GM19397 (cell line): ENCODE results near the gene CNOT4.
"Not testable (repeated sequence)": the region's sequence is repeated elsewhere in the genome, so short reads cannot be mapped to it uniquely, and the experiment has no call there.

Source experiments
- ATAC-seq: cut with Tn5 transposase; IDR thresholded peaks from one replicate; pipeline ENCODE4 v1.9.1; 2021; ENCODE audit warnings: mild to moderate bottlenecking, moderate library complexity; ENCODE audit not compliant: unreplicated experiment

CNOT4 gene

DNA sequence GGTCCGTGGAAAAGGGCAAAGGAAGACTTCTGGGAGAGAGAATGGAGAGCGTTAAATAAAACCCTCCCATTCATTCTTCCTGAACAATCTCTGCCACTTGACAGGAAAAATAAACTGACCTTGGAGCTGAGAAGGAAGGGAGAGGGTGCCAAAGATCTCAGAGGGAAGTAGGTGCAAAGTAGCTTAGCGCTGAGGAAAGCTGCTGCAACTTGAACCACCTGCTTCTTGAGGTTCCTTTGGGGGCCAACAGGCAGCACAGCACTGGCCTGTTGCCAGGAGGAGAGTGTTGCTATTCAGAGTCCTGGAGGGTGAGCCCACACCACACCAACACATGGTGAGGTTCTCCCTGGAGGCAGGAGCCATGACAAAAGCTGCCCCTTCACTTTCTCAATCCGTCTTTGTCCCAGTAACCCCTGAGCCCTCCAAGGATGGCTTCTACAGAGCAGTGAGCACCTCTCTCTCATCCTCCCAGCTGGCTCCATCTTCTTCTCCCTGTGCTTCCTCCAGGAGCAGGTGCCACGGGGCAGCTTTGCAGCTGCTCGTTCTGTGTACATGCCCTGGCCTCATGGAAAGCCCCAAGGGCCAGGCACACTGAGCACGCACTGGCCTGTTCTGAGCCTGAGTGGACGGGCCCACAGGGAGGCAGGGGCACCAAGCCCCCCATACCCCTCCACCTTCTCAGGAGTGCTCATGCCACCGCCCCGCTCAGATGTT is 174.9 kb downstream of the CNOT4 start:
- no peak for ATAC-seq

- no peak for ATAC-seq
Observed at GRCh38 chr7:135333946-135334345, 176.0 kb downstream of the CNOT4 start.

GRCh38 chr7:135333200-135333599 is 176.7 kb downstream of the CNOT4 start:
- no peak for ATAC-seq

- ATAC-seq: no peak
Observed at GRCh38 chr7:135330088-135330487, 179.8 kb downstream of the CNOT4 start.

GRCh38 chr7:135328526-135328925 is 181.4 kb downstream of the CNOT4 start:
- no peak for ATAC-seq

- no peak for ATAC-seq
Observed at GRCh38 chr7:135328053-135328452, 181.8 kb downstream of the CNOT4 start.

DNA sequence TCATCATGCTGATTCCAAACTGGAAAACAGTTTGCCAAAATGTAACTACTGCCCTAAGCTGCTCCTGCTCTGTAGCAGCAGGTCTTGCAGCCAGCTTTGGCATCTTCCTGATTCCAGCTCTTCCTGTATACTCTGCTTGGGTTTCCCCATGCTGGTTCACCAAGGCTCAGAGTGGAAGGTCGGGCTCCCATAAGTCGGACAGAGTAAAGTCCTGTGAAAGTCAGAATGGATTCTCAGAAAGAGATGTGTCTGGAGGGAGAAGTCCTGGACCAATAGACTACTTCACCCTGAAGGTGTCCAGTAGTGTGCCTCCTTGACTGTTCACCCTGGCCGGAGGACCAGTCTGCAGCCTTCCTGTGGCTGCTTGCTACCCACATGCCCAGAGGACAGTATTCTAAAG is 182.4 kb downstream of the CNOT4 start:
- ATAC-seq: no peak

DNA sequence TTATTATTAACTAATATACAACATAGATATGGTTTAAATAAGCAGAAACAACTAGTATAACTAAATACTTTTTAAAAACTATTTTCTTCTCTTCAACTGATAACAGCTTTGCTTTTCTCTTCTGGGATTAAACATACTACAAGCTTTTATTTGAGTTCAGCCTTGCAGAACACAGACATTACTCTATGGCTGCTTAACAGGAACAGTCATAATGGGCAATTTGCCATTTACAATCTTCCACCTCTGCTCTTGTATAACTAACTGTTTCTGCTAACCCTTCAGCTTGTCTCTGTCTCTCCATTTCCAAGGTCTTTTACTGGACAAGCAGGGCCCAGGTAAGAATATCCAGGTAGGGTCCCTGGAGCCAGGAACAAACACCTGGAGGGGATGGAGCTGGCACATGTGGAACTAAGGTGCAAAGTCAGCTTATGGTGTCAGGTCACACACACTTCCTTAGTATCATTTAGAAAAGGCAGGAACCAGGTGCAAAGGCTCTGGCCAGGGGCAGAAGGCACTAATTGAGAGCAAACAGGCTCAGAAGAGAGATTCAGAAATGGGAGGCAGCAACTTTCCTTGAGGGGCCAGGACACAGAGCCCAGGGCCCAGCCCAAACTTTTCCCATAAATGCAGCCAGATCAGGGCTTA is 183.1 kb downstream of the CNOT4 start:
- ATAC-seq: no peak

GRCh38 chr7:135322571-135323340 is 187.1 kb downstream of the CNOT4 start:
- no peak for ATAC-seq

GRCh38 chr7:135321556-135321955 is 188.3 kb downstream of the CNOT4 start:
- no peak for ATAC-seq

DNA sequence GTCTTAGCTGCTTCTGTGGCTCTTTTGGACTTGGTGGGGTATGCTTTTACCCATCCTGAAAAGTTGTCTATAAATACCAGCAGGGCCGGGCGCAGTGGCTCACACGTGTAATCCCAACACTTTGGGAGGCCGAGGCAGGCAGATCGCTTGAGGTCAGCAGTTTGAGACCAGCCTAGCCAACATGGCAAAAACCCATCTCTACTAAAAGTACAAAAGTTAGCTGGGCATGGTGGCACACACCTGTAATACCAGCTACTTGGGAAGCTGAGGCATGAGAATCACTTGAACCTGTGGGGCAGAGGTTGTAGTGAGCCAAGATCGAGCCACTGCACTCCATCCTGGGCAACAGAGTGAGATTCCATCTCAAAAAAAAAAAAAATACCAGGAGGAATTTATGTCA is 188.9 kb downstream of the CNOT4 start:
- not testable (repeated sequence) for ATAC-seq

- ATAC-seq: no peak
Observed at GRCh38 chr7:135320268-135320667, 189.6 kb downstream of the CNOT4 start.

DNA sequence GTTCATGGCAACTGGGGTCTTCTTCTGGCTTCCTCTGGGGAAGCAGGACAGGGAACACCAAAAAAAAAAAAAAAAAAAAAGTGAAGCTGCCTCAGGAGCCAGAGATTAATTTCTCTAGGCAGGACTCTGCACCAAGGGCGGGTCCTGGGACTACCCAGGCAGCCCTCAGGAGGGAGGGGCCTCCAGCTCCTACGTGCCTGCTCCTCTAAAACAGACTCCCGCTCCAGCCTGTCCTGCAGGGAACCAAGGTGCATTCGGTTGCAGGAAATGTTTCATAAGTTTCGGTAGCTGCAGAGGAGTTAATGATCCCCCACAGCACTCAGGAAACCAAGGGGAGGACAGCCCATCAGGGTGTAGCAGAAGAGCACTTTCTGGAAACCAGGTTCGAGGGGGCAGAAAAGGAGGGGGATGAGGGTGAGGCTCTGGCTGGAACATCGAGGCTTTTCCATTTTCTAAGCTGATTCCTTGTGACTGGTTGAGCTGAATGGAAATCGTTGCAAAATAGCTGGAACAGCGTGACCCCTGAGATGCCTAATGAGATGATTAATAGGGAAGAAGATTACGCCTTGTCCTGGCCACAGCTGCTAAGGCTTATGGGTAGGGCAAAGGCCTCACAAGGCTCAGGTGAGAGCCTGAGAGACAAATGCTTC is 192.1 kb downstream of the CNOT4 start:
- ATAC-seq: no peak

DNA sequence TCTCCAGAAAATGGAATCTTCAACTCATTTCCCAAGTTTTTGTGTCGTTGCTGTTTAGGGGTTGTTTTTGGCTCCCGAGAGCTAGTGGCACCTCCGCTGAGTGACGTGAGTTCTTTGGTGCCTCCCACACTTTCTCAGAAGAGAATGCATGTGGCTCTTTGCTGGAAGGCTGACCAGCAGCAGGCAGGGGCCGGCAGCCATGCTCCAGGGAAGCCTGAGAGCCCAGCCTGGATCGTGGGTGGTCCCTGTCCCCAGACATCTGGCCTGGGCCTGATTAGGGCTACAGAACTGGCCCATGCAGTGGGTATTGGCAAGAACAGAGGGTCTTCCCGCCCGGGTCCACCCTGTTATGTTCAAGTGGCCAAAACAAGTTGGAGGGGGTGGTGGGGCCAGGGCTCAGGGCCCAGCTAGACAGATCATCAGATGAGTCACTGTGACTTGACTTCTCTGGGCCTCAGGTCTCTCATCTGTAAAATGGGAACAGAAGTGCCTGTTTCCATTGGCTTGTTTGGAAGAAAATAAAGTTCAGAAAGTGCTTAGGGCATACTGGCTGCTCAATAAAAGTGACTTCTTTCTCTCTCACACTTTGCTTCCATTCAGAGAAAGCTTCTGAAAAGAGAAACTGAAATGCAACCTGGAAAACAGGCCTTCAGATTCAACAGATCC is 193.1 kb downstream of the CNOT4 start:
- ATAC-seq: no peak

- no peak for ATAC-seq
Observed at GRCh38 chr7:135313971-135314370, 195.9 kb downstream of the CNOT4 start.
